HepG2 (cell line): ENCODE results near the gene ANKRD65. TPM values are rescaled to one million over a fixed set of nuclear protein-coding genes. Genes with fewer than 3 reads are reported as not detected.

Experiments used
- BRD4 ChIP-seq: sonication (generic); formaldehyde crosslinking; IDR thresholded peaks from 2 replicates; pipeline ENCODE4 v1.4.0; 2020; ENCODE audit warnings: missing genetic modification reagents
- CCDC6 ChIP-seq: sonication (generic); formaldehyde crosslinking; IDR thresholded peaks from 2 replicates; pipeline ENCODE4 v1.8.1; 2022; ENCODE audit warnings: mild to moderate bottlenecking, missing genetic modification reagents, moderate library complexity
- JDP2 ChIP-seq: sonication (generic); formaldehyde crosslinking; IDR thresholded peaks from 2 replicates; pipeline ENCODE4 v1.8.1; 2022; ENCODE audit warnings: missing genetic modification reagents, borderline replicate concordance
- KLF11 ChIP-seq: IDR thresholded peaks from 2 replicates; pipeline ENCODE4 v1.6.1; 2016; ENCODE audit warnings: missing compliant biosample characterization
- MLLT10 ChIP-seq: sonication (generic); formaldehyde crosslinking; IDR thresholded peaks from 2 replicates; pipeline ENCODE4 v1.4.0; 2020; ENCODE audit warnings: missing genetic modification reagents
- RXRA ChIP-seq: sonication (generic); formaldehyde crosslinking; IDR thresholded peaks from 2 replicates; pipeline ENCODE4 v1.5.1; 2020; ENCODE audit warnings: missing genetic modification reagents
- ZKSCAN5 ChIP-seq: sonication (generic); formaldehyde crosslinking; IDR thresholded peaks from 2 replicates; pipeline ENCODE4 v1.5.1; 2020; ENCODE audit warnings: mild to moderate bottlenecking, missing genetic modification reagents
- ZNF260 ChIP-seq: sonication (generic); formaldehyde crosslinking; IDR thresholded peaks from 2 replicates; pipeline ENCODE4 v1.4.0; 2020; ENCODE audit warnings: missing genetic modification reagents, low read depth, mild to moderate bottlenecking, borderline replicate concordance
- ZNF496 ChIP-seq: sonication (generic); formaldehyde crosslinking; IDR thresholded peaks from 2 replicates; pipeline ENCODE4 v1.8.1; 2023; ENCODE audit warnings: mild to moderate bottlenecking, moderate library complexity, missing genetic modification reagents; ENCODE audit not compliant: insufficient replicate concordance
- ZNF724P ChIP-seq: sonication (generic); formaldehyde crosslinking; IDR thresholded peaks from 2 replicates; pipeline ENCODE4 v1.8.0; 2022; ENCODE audit warnings: missing genetic modification reagents, borderline replicate concordance
- ZNF883 ChIP-seq: sonication (generic); formaldehyde crosslinking; IDR thresholded peaks from 2 replicates; pipeline ENCODE4 v1.5.1; 2020; ENCODE audit warnings: mild to moderate bottlenecking, missing genetic modification reagents; ENCODE audit errors: not compliant biosample characterization
- ZSCAN21 ChIP-seq: sonication (generic); formaldehyde crosslinking; IDR thresholded peaks from 2 replicates; pipeline ENCODE4 v1.8.0; 2022; ENCODE audit warnings: mild to moderate bottlenecking, missing genetic modification reagents, moderate library complexity, borderline replicate concordance
- polyA plus RNA-seq, 8 experiments: library from polyadenylated mRNA; depleted of rRNA in 3 of 8; stranded (reverse) in 7 of 8; unstranded in 1 of 8; fragments of >200 nt; fragmentation: Illumina TruSeq in 4 of 8; extraction: Trizol in 4 of 8; gene quantifications; 2 replicates each; pipeline versions ENCODE4 v1.2.1 to v1.2.3, GENCODE V29; 2011 to 2016; ENCODE audit warnings: low read depth in 4 of 8, missing spikeins in 1 of 8, mixed read lengths in 1 of 8; ENCODE audit not compliant: insufficient read depth in 1 of 8
- total RNA-seq, 5 experiments: library from RNA; depleted of rRNA; stranded (reverse); fragments of >200 nt; fragmentation: Illumina TruSeq; extraction: Trizol; gene quantifications; 2 replicates each; pipeline ENCODE4 v1.2.3, GENCODE V29; 2016; ENCODE audit warnings: low read depth in 1 of 5
- TF ChIP-seq, protein P1 (sequence below), 2 experiments: sonication (generic) in 1 of 2; formaldehyde crosslinking in 1 of 2; IDR thresholded peaks; 2 replicates each; pipeline versions ENCODE4 v1.4.0 to v1.6.1; 2016 to 2020; ENCODE audit warnings: borderline replicate concordance in 1 of 2, low read depth in 1 of 2, mild to moderate bottlenecking in 1 of 2, missing genetic modification reagents in 1 of 2
- TF ChIP-seq, protein P2 (sequence below): sonication (generic); formaldehyde crosslinking; IDR thresholded peaks from 2 replicates; pipeline ENCODE4 v1.4.0; 2020; ENCODE audit warnings: missing genetic modification reagents
- TF ChIP-seq, protein P3 (sequence below): sonication (generic); formaldehyde crosslinking; IDR thresholded peaks from 2 replicates; pipeline ENCODE4 v1.4.0; 2020; ENCODE audit warnings: low read depth, mild to moderate bottlenecking, missing genetic modification reagents
- TF ChIP-seq, protein P4 (sequence below): IDR thresholded peaks from 2 replicates; pipeline ENCODE4 v1.6.1; 2012; ENCODE audit warnings: low read length, improper control_type of control experiment

ANKRD65 gene
- total and polyA plus RNA-seq, 2 of the 13 experiments (the other 11 are each of a cell fraction or from before 2014, with no cell fraction given), result 12.1 to 30.1 TPM

DNA sequence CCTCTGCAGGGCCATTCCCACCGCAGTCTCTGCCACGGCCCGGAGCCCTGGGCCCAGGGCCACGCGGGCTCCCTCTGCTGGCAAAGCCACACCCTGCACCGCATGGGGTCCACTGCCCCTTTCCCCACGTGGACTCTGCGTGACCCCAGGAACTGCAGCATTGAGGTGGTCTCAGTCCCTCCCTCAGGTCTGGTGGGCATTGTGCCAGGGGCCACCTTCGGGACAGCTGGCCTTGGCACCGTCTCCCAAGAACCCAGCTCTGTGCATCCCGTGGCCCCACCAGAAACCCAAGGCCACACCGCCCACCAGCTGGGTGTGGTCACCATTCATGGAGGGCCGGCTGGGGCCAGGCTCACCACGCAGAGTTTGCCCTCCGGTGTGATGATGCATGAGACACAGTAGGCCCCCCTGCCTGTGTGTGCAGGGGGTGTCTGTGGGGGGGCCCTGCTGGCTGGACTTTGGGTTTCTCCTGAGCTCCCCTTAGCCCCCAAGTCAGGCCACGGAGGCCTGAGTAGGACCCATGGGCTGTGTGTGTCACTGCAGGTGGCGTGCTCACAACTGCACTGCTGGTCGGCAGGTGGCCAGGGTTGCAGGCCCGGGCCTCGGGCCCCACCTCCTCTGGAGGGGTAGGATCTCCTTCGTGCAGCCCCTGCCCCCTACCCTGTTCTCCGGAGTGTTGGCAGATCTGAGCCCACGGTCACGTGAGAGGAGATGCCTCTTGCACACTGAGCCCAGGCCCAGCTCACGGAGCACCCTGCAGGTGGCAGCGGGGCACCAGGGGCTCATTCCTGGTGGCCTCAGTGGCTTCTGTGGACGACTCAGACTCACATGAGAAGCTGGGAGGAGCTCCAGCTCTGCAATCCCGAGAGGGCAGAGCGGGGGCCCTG is 20.2 kb upstream of the ANKRD65 start (continued):
- TF ChIP-seq, protein P1, sequence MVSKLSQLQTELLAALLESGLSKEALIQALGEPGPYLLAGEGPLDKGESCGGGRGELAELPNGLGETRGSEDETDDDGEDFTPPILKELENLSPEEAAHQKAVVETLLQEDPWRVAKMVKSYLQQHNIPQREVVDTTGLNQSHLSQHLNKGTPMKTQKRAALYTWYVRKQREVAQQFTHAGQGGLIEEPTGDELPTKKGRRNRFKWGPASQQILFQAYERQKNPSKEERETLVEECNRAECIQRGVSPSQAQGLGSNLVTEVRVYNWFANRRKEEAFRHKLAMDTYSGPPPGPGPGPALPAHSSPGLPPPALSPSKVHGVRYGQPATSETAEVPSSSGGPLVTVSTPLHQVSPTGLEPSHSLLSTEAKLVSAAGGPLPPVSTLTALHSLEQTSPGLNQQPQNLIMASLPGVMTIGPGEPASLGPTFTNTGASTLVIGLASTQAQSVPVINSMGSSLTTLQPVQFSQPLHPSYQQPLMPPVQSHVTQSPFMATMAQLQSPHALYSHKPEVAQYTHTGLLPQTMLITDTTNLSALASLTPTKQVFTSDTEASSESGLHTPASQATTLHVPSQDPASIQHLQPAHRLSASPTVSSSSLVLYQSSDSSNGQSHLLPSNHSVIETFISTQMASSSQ (IDR thresholded peaks at IDR 0.05; ENCODE audit: low read depth), result no peak
- TF ChIP-seq, protein P1 (CRISPR knock-in tag; IDR thresholded peaks at IDR 0.05; ENCODE audit: borderline replicate concordance), result no peak; the same call in 1 of the 2 replicates
- TF ChIP-seq ZNF883 (CRISPR knock-in tag) (no peak), ZKSCAN5 (CRISPR knock-in tag) (no peak), ZNF724P (CRISPR knock-in tag) (no peak), JDP2 (CRISPR knock-in tag) (no peak), BRD4 (no peak), KLF11 (no peak), MLLT10 (no peak), RXRA (CRISPR knock-in tag) (peak; percentile 87), ZSCAN21 (peak; percentile 63; the same call in 1 of the 2 replicates), ZNF260 (CRISPR knock-in tag) (no peak), CCDC6 (CRISPR knock-in tag) (peak; percentile 74; the same call in 1 of the 2 replicates), ZNF496 (CRISPR knock-in tag) (no peak)
- TF ChIP-seq, protein P2, sequence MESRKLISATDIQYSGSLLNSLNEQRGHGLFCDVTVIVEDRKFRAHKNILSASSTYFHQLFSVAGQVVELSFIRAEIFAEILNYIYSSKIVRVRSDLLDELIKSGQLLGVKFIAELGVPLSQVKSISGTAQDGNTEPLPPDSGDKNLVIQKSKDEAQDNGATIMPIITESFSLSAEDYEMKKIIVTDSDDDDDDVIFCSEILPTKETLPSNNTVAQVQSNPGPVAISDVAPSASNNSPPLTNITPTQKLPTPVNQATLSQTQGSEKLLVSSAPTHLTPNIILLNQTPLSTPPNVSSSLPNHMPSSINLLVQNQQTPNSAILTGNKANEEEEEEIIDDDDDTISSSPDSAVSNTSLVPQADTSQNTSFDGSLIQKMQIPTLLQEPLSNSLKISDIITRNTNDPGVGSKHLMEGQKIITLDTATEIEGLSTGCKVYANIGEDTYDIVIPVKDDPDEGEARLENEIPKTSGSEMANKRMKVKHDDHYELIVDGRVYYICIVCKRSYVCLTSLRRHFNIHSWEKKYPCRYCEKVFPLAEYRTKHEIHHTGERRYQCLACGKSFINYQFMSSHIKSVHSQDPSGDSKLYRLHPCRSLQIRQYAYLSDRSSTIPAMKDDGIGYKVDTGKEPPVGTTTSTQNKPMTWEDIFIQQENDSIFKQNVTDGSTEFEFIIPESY (CRISPR knock-in tag), result no peak; the same call in 1 of the 2 replicates
- TF ChIP-seq, protein P3, sequence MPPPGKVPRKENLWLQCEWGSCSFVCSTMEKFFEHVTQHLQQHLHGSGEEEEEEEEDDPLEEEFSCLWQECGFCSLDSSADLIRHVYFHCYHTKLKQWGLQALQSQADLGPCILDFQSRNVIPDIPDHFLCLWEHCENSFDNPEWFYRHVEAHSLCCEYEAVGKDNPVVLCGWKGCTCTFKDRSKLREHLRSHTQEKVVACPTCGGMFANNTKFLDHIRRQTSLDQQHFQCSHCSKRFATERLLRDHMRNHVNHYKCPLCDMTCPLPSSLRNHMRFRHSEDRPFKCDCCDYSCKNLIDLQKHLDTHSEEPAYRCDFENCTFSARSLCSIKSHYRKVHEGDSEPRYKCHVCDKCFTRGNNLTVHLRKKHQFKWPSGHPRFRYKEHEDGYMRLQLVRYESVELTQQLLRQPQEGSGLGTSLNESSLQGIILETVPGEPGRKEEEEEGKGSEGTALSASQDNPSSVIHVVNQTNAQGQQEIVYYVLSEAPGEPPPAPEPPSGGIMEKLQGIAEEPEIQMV, result no peak
- TF ChIP-seq, protein P4, sequence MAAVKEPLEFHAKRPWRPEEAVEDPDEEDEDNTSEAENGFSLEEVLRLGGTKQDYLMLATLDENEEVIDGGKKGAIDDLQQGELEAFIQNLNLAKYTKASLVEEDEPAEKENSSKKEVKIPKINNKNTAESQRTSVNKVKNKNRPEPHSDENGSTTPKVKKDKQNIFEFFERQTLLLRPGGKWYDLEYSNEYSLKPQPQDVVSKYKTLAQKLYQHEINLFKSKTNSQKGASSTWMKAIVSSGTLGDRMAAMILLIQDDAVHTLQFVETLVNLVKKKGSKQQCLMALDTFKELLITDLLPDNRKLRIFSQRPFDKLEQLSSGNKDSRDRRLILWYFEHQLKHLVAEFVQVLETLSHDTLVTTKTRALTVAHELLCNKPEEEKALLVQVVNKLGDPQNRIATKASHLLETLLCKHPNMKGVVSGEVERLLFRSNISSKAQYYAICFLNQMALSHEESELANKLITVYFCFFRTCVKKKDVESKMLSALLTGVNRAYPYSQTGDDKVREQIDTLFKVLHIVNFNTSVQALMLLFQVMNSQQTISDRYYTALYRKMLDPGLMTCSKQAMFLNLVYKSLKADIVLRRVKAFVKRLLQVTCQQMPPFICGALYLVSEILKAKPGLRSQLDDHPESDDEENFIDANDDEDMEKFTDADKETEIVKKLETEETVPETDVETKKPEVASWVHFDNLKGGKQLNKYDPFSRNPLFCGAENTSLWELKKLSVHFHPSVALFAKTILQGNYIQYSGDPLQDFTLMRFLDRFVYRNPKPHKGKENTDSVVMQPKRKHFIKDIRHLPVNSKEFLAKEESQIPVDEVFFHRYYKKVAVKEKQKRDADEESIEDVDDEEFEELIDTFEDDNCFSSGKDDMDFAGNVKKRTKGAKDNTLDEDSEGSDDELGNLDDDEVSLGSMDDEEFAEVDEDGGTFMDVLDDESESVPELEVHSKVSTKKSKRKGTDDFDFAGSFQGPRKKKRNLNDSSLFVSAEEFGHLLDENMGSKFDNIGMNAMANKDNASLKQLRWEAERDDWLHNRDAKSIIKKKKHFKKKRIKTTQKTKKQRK, result no peak
